ENCODE measurements around the gene RPL4.
A peak's percentile ranks its signal among the peaks of the same experiment; 100 is the strongest.

RPL4 gene

DNA sequence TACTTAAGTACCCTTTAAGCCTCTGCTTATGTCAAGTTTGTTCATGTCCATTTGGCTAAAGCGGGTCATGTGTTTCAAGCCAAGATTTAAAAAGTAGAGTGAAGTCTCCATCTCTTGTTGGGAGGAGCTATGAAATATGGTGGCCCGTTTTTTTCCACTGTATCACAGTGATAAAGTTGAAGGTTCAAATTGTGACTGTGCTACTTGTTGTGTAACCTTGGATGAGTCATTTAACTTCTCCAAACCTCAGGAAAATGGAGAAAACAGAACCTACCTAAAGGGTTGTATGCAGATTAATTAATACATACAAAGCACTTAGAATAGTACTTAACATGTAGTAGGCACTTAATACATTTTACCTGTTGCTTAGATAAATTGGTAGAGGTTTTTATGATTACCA is 50.5 kb downstream of the RPL4 start:
- no peak for DNase-seq (ENCODE audit: low spot score)

- DNase-seq (ENCODE audit: low spot score) = peak; percentile 65
These were observed 51.6 kb downstream of the RPL4 start for GRCh38 chr15:66452971-66453580.

DNA sequence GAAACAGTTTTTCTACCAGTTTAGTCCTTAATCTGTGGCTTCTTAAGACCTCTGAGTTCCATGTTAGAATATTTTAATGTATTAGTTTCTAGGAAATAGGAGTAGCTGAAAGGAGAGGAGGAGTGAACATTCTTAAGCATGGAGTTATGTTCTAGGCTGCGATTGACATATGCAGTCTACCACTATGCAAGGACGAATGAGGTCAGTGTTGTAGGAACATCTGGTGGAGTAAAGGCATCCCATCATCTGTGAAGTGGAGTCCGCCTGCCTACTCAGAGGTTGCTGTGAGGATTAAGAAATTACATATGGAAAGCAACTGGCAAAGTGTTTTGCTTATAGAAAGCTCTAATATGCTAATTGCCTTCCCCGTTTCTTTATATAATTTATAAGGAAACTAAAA is 52.2 kb downstream of the RPL4 start:
- DNase-seq (ENCODE audit: low spot score) = no peak

Measured in pons (tissue), 1 donor.